Fibroblast of lung (primary cell): ENCODE results near the gene LCN15. TPM values are rescaled to one million over a fixed set of nuclear protein-coding genes. Genes with fewer than 3 reads are reported as not detected.
"Not testable (repeated sequence)": the region's sequence is repeated elsewhere in the genome, so short reads cannot be mapped to it uniquely, and the experiment has no call there.

Source experiments
- DNase-seq, 2 donors: peaks; one replicate each; pipeline versions ENCODE4 v3.0.0 to v3.0.0-alpha.2; 2010; ENCODE audit warnings: low read depth in 2 of 2
- H2AFZ ChIP-seq: 2 replicates; pipeline ENCODE4 v1.5.1; 2012; ENCODE audit warnings: low read length, control low read depth, inconsistent platforms
- H3K27ac ChIP-seq: 2 replicates; pipeline ENCODE4 v1.5.1; 2011; ENCODE audit warnings: low read length, control low read depth; ENCODE audit not compliant: insufficient read depth
- H3K27me3 ChIP-seq: 2 replicates; pipeline ENCODE4 v1.5.1; 2011; ENCODE audit warnings: mild to moderate bottlenecking, low read length; ENCODE audit not compliant: control insufficient read depth, insufficient read depth
- H3K36me3 ChIP-seq: 2 replicates; pipeline ENCODE4 v1.5.1; 2011; ENCODE audit warnings: low read length; ENCODE audit not compliant: control insufficient read depth, insufficient read depth
- H3K4me1 ChIP-seq: 2 replicates; pipeline ENCODE4 v1.5.1; 2011; ENCODE audit warnings: low read length; ENCODE audit not compliant: control insufficient read depth, insufficient read depth; ENCODE audit errors: extremely low read depth
- H3K4me2 ChIP-seq: 2 replicates; pipeline ENCODE4 v1.5.1; 2011; ENCODE audit warnings: low read length, control low read depth; ENCODE audit not compliant: insufficient read depth; ENCODE audit errors: extremely low read depth
- H3K4me3 ChIP-seq, 4 experiments: fragments of 200-600 bp in 1 of 4; sonication (generic) in 1 of 4; replicated peaks in 1 of 4; 2 replicates each; pipeline ENCODE4 v1.5.1; 2011 to 2016; ENCODE audit warnings: low read length in 4 of 4, low read depth in 3 of 4, mild to moderate bottlenecking in 3 of 4, control low read depth in 2 of 4, inconsistent platforms in 1 of 4, mixed read lengths in 1 of 4; ENCODE audit not compliant: insufficient read depth in 1 of 4; ENCODE audit errors: control extremely low read depth in 1 of 4
- H3K79me2 ChIP-seq: 2 replicates; pipeline ENCODE4 v1.5.1; 2012; ENCODE audit warnings: mild to moderate bottlenecking, low read length, inconsistent platforms; ENCODE audit not compliant: control insufficient read depth, insufficient read depth
- H3K9ac ChIP-seq: 2 replicates; pipeline ENCODE4 v1.5.1; 2011; ENCODE audit warnings: mild to moderate bottlenecking, low read length, control low read depth; ENCODE audit not compliant: insufficient read depth
- H3K9me3 ChIP-seq: 2 replicates; pipeline ENCODE4 v1.5.1; 2012; ENCODE audit warnings: low read depth, low read length; ENCODE audit not compliant: control insufficient read depth, insufficient read depth
- H4K20me1 ChIP-seq: 2 replicates; pipeline ENCODE4 v1.5.1; 2011; ENCODE audit warnings: low read length; ENCODE audit not compliant: control insufficient read depth, insufficient read depth; ENCODE audit errors: extremely low read depth
- CTCF ChIP-seq, 2 donors: IDR thresholded peaks in 1 of 2; conservative IDR thresholded peaks in 1 of 2; 1 replicate in 1 of 2; 2 replicates in 1 of 2; pipeline ENCODE4 v1.5.1; 2011 to 2012; ENCODE audit warnings: low read length in 2 of 2, control low read depth in 1 of 2, inconsistent platforms in 1 of 2, low read depth in 1 of 2, mild to moderate bottlenecking in 1 of 2
- EZH2 ChIP-seq: IDR thresholded peaks from 2 replicates; pipeline ENCODE4 v1.5.1; 2012; ENCODE audit warnings: low read length, control low read depth, mild to moderate bottlenecking; ENCODE audit errors: missing control alignments
- polyA plus RNA-seq, 2 donors: library from polyadenylated mRNA; depleted of rRNA in 1 of 2; stranded (reverse) in 1 of 2; unstranded in 1 of 2; fragments of >200 nt; gene quantifications; 2 replicates each; pipeline ENCODE4 v1.2.1, GENCODE V29; 2011 to 2012; ENCODE audit warnings: missing spikeins in 1 of 2
- total RNA-seq: library from RNA; depleted of rRNA; stranded (reverse); fragments of >200 nt; gene quantifications from 2 replicates; pipeline ENCODE4 v1.2.1, GENCODE V29; 2014

LCN15 gene
- total and polyA plus RNA-seq, 2 donors (not counting 1 experiment from before 2014, with no cell fraction given): not detected

- TF ChIP-seq CTCF (conservative IDR thresholded peaks at IDR 0.05 in 1 of 2, IDR thresholded peaks at IDR 0.05 in 1 of 2; ENCODE audit: low read depth in 1 of 2, low read length in 2 of 2) (no peak), EZH2 (no peak)
- H3K4me1 ChIP-seq: no peaks in the 10 kb centered on the region
- no peak overlapping the region for H3K27ac ChIP-seq
- H3K36me3 ChIP-seq: no peaks in the 10 kb centered on the region
- peaks cover 3% of the 10 kb centered on the region for H3K27me3 ChIP-seq
- DNase-seq: no peak
- H3K4me2 ChIP-seq: no peak overlapping the region
- H2AFZ ChIP-seq: no peak overlapping the region
- no peaks in the 10 kb centered on the region for H3K79me2 ChIP-seq
- no peaks in the 10 kb centered on the region for H3K9me3 ChIP-seq
- H3K9ac ChIP-seq: no peak overlapping the region
- no peak overlapping the region for H3K4me3 ChIP-seq
- H4K20me1 ChIP-seq: no peaks in the 10 kb centered on the region
These were observed 2.1 kb downstream of the LCN15 start for GRCh38 chr9:136762221-136762691.

GRCh38 chr9:136761545-136761981, 2.8 kb downstream of the LCN15 start:
- Histone ChIP-seq H3K27me3 (peaks cover 3% of the 10 kb centered on the region), H3K4me2 (no peak overlapping the region), H2AFZ (no peak overlapping the region), H3K9ac (no peak overlapping the region), H3K27ac (no peak overlapping the region), H3K79me2 (no peaks in the 10 kb centered on the region), H3K9me3 (no peaks in the 10 kb centered on the region), H3K4me3 (no peak overlapping the region), H3K36me3 (no peaks in the 10 kb centered on the region), H3K4me1 (no peaks in the 10 kb centered on the region), H4K20me1 (no peaks in the 10 kb centered on the region)
- no peak for DNase-seq
- TF ChIP-seq EZH2 (no peak), CTCF (conservative IDR thresholded peaks at IDR 0.05 in 1 of 2, IDR thresholded peaks at IDR 0.05 in 1 of 2; ENCODE audit: low read depth in 1 of 2, low read length in 2 of 2) (no peak)

- TF ChIP-seq CTCF (conservative IDR thresholded peaks at IDR 0.05 in 1 of 2, IDR thresholded peaks at IDR 0.05 in 1 of 2; ENCODE audit: low read depth in 1 of 2, low read length in 2 of 2): peak; percentile 63 to 81
- H3K79me2 ChIP-seq, H3K36me3 ChIP-seq, H3K9me3 ChIP-seq, H3K9ac ChIP-seq, H3K4me2 ChIP-seq, H3K27me3 ChIP-seq, H3K4me3 ChIP-seq, H4K20me1 ChIP-seq, H2AFZ ChIP-seq, H3K27ac ChIP-seq, H3K4me1 ChIP-seq: not testable (repeated sequence)
- DNase-seq: peak; percentile 53 to 56
These were observed 3.3 kb downstream of the LCN15 start for GRCh38 chr9:136760834-136761544.
